Thyroid gland (tissue), 4 donors: ENCODE measurements around the gene NOXA1. TPM values are rescaled to one million over a fixed set of nuclear protein-coding genes. Genes with fewer than 3 reads are reported as not detected.
A peak's percentile ranks its signal among the peaks of the same experiment; 100 is the strongest.

ENCODE experiments used
- DNase-seq, 2 donors: peaks; one replicate each; pipeline ENCODE4 v3.0.0-alpha.2; 2019
- H3K27ac ChIP-seq, 3 donors: fragments of 200-600 bp; sonication (generic); 1 replicate in 2 of 3; 2 replicates in 1 of 3; pipeline ENCODE4 v1.5.1; 2016 to 2019; ENCODE audit warnings: mild to moderate bottlenecking in 1 of 3, moderate library complexity in 1 of 3
- H3K27me3 ChIP-seq: fragments of 200-600 bp; sonication (generic); one replicate; pipeline ENCODE4 v1.5.1; 2019
- H3K36me3 ChIP-seq, 2 donors: fragments of 200-600 bp; sonication (generic); one replicate each; pipeline ENCODE4 v1.5.1; 2016 to 2019
- H3K4me1 ChIP-seq, 2 donors: fragments of 200-600 bp; sonication (generic); one replicate each; pipeline ENCODE4 v1.5.1; 2017 to 2019
- H3K4me3 ChIP-seq, 3 donors: fragments of 200-600 bp; sonication (generic); replicated peaks in 1 of 3; 1 replicate in 2 of 3; 2 replicates in 1 of 3; pipeline ENCODE4 v1.5.1; 2016; ENCODE audit warnings: mild to moderate bottlenecking in 1 of 3
- H3K9me3 ChIP-seq: fragments of 200-600 bp; sonication (generic); one replicate; pipeline ENCODE4 v1.5.1; 2017
- POLR2A ChIP-seq, 2 donors: fragments of 450-650 bp; IDR thresholded peaks; one replicate each; pipeline ENCODE4 v1.6.1; 2017; ENCODE audit warnings: antibody characterized with exemption in 2 of 2, mild to moderate bottlenecking in 2 of 2, moderate library complexity in 1 of 2
- WGBS, 2 donors: methylation state at CpG; one replicate each; pipeline ENCODE4 v1.1.5; 2017; 5-methylcytosine and 5-hydroxymethylcytosine counted together
- intact Hi-C: fragments of 100-400 bp; cut with DNase I; formaldehyde crosslinking; loops from one replicate; pipeline ENCODE4 v1.15.1; 2023
- total RNA-seq, 4 donors: library from RNA; depleted of rRNA; stranded (reverse); fragments of >200 nt; gene quantifications; one replicate each; pipeline ENCODE4 v1.2.3, GENCODE V29; 2016
- TF ChIP-seq, protein P1 (sequence below), 6 experiments: fragments of 200-600 bp in 3 of 6; fragments of 450-650 bp in 3 of 6; sonication (generic) in 3 of 6; IDR thresholded peaks; one replicate each; pipeline ENCODE4 v1.5.1; 2016 to 2019; ENCODE audit warnings: antibody characterized with exemption in 6 of 6, mild to moderate bottlenecking in 2 of 6, inconsistent platforms in 1 of 6, moderate library complexity in 1 of 6

Gene NOXA1
- total RNA-seq, 4 donors from 2014 or later, result 5.4 to 16.6 (median 10.0) TPM

DNA sequence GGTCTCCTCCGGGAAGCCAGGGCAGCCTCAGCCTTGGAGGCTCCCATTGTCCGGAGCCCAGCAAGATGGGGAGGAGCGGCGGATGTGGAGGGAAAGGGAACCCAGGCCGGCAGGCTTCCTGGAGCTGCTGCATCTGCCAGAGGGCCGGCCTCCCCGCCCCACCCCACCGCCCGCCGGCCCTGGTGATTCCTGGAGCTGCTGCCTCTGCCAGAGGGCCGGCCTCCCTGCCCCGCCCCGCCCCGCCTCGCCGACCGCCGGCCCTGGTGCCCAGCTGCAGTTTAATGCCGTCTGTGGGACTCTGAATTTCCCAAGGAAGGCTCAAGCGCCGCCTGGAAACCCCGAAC is 31.8 kb upstream of the NOXA1 start:
- H3K9me3 ChIP-seq, result no peaks in the 10 kb centered on the region
- H3K4me1 ChIP-seq, result peaks cover 0 to 13% of the 10 kb centered on the region in 2 donors
- WGBS, 2 donors, result 74 to 92% methylated on average over 5 to 20 of the region's 22 CpGs
- no peak overlapping the region for H3K4me3 ChIP-seq
- peak; percentile 20 to 22 for DNase-seq
- intact Hi-C loops, result no loop called here
- TF ChIP-seq, protein P1, sequence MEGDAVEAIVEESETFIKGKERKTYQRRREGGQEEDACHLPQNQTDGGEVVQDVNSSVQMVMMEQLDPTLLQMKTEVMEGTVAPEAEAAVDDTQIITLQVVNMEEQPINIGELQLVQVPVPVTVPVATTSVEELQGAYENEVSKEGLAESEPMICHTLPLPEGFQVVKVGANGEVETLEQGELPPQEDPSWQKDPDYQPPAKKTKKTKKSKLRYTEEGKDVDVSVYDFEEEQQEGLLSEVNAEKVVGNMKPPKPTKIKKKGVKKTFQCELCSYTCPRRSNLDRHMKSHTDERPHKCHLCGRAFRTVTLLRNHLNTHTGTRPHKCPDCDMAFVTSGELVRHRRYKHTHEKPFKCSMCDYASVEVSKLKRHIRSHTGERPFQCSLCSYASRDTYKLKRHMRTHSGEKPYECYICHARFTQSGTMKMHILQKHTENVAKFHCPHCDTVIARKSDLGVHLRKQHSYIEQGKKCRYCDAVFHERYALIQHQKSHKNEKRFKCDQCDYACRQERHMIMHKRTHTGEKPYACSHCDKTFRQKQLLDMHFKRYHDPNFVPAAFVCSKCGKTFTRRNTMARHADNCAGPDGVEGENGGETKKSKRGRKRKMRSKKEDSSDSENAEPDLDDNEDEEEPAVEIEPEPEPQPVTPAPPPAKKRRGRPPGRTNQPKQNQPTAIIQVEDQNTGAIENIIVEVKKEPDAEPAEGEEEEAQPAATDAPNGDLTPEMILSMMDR (IDR thresholded peaks at IDR 0.05), result no peak
- H3K36me3 ChIP-seq, result peaks cover 0 to 4% of the 10 kb centered on the region in 2 donors
- H3K27me3 ChIP-seq, result no peaks in the 10 kb centered on the region
- peak overlapping the region in 2 of 3 donors; percentile 61 to 63 for H3K27ac ChIP-seq

DNA sequence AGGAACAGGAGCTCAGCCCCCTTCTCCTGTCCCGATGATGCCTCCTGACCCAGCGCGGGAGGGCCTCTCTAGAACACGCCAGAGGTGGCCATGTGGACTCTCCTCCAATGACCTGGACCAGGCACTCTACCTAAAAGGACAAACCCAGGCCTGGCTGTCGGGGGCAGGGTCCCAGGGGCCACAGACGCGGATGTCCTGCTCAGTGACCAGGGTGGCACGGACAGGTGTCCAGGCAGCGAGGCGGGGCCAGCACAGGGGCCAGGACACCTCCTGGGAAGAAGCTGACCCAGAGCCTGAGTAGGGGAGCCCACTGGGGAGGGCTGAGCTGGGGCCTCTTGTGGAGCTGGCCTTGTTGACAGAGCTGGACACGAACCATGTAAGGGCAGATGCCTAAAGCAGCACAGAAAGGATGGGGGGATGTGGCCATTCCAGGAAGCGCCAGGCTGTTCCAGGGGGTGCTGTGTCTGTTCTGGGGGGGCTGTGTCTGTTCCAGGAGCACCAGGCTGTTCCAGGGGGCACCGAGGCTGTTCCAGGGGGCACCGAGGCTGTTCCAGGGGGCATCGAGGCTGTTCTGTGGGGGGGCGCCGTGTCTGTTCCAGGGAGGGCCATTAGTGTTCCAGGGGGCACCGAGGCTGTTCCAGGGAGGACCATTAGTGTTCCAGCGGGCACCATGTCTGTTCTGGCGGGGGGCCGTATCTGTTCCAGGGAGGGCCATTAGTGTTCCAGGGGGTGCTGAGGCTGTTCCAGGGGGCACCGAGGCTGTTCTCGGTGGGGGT is 30.8 kb upstream of the NOXA1 start:
- Histone ChIP-seq H3K9me3 (no peaks in the 10 kb centered on the region), H3K4me3 (no peak overlapping the region), H3K27me3 (no peaks in the 10 kb centered on the region), H3K4me1 (peaks cover 0 to 9% of the 10 kb centered on the region in 2 donors), H3K36me3 (peaks cover 0 to 4% of the 10 kb centered on the region in 2 donors), H3K27ac (no peak overlapping the region)
- no peak for DNase-seq
- no peak for TF ChIP-seq POLR2A (IDR thresholded peaks at IDR 0.05)
- TF ChIP-seq, protein P1 (IDR thresholded peaks at IDR 0.05), result no peak
- intact Hi-C loops, result no loop called here
- 94 to 97% methylated on average over 3 to 15 of the region's 23 CpGs for WGBS, 2 donors

DNA sequence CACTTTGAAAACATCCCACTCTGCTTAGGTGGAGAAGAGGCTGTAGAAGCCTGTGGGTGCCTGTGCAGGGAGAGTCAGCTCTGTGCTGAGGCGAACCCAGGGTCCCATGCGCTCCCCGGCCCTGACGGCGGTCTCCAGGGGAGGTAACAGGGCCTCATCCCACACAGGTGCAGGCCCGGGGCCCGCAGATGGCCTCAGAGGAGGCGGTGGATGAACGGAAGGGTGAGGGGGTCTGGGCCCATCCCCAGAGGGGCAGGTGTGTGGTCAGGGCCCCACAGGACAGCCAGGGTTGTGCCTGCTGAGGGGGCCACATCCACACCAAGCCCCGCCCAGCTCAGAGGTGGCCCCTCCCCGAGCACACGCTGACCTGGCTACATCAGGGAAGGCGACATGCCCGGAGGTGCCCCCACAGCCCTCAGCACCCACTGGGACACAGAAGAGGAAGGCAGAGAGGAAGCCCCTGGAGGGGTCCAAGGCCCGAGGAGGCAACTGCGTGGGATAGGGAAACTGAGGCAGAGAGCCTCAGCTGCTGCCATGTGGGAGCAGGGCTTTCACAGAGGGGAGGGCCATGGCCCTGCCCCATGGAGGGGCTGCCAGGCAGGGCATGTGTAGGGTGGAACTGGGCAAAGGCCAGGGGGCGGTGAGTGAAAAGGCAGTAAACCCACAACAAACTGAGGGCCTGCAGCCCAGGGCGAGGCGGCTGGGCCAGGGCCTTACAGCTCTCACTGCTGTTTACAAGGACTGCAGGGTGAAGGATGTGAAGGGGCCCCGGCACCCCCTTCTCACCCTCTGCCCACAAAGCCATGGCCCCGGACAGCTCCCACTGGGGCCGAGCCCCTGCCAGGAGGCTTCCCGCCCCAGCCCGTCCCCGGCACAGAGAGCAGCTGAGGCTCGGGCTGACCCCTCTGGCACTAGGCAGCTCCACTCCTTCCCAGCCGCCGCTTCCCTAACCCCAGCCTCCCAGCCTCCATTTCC is 29.7 kb upstream of the NOXA1 start:
- DNase-seq, result no peak
- H3K36me3 ChIP-seq, result peaks cover 0 to 4% of the 10 kb centered on the region in 2 donors
- 96 to 97% methylated on average over 23 to 28 of the region's 28 CpGs for WGBS, 2 donors

DNA sequence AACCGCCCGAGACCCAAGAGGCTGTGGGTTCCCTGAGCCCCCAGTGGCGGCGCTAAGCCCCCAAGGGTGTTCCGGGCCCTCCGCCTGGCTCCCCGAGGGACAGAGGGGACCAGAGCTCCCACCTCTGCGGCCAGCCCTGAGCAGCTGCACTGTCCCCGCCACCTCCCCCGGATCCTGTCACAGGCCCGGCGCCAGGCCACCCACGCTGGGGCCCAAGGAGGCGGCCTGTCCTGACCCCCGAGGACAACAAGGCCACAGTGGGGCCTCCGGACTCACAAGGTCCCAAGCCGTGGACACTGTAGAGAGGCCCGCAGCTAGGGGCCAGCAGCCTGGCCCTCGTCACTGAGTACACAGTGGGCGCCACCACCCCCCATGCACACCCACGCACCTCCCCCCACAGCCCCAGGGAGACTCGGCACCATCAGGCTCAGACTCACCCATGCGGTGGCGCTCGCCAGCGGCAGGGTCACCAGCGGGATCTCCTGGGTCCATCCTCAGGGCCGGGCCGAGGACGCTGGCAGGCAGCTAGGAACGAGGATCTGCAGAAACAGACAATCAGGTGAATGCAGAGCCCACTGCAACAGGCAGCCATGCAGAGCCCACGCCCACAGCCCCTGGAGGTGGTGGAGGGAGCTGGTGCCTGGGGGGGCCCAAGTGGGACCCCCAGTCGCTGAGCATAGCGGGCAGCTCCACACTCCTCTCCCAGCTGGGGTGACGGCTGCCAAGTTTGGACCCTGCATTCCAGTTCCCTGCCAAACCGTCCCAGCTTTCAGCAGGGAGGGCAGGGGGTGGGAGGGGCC is 28.1 kb upstream of the NOXA1 start:
- Histone ChIP-seq H3K27ac (no peak overlapping the region), H3K4me1 (peaks cover 8 to 9% of the 10 kb centered on the region in 2 donors), H3K9me3 (no peaks in the 10 kb centered on the region), H3K36me3 (peaks cover 0 to 4% of the 10 kb centered on the region in 2 donors), H3K27me3 (no peaks in the 10 kb centered on the region), H3K4me3 (no peak overlapping the region)
- no peak for TF ChIP-seq POLR2A (IDR thresholded peaks at IDR 0.05)
- TF ChIP-seq, protein P1 (IDR thresholded peaks at IDR 0.05), result no peak
- 86 to 94% methylated on average over 18 to 19 of the region's 36 CpGs for WGBS, 2 donors
- DNase-seq, result no peak
- intact Hi-C loops, result loop anchor here (5.0 kb wide), 1 partner anchor 88 kb away; no protein-coding TSS in a partner anchor

More for the DNA sequence above, 29.7 kb upstream of the NOXA1 start:
- TF ChIP-seq, protein P1 (IDR thresholded peaks at IDR 0.05), result no peak
- TF ChIP-seq POLR2A (IDR thresholded peaks at IDR 0.05), result no peak
- Histone ChIP-seq H3K4me1 (peaks cover 0 to 1% of the 10 kb centered on the region in 2 donors), H3K4me3 (no peak overlapping the region), H3K9me3 (no peaks in the 10 kb centered on the region), H3K27ac (no peak overlapping the region), H3K27me3 (no peaks in the 10 kb centered on the region)
- intact Hi-C loops, result no loop called here
